GM21786 (cell line): ENCODE measurements around the gene RHOT2.

Experiments used
- ATAC-seq: cut with Tn5 transposase; IDR thresholded peaks from one replicate; pipeline ENCODE4 v1.9.1; 2021; ENCODE audit not compliant: unreplicated experiment

Gene RHOT2

GRCh38 chr16:667780-668518 is at the start of gene RHOT2:
RHOT2 (plus strand) TSS chr16:668132; CDS start chr16:668200, 68 bp downstream.
- peak; percentile 83 for ATAC-seq

DNA sequence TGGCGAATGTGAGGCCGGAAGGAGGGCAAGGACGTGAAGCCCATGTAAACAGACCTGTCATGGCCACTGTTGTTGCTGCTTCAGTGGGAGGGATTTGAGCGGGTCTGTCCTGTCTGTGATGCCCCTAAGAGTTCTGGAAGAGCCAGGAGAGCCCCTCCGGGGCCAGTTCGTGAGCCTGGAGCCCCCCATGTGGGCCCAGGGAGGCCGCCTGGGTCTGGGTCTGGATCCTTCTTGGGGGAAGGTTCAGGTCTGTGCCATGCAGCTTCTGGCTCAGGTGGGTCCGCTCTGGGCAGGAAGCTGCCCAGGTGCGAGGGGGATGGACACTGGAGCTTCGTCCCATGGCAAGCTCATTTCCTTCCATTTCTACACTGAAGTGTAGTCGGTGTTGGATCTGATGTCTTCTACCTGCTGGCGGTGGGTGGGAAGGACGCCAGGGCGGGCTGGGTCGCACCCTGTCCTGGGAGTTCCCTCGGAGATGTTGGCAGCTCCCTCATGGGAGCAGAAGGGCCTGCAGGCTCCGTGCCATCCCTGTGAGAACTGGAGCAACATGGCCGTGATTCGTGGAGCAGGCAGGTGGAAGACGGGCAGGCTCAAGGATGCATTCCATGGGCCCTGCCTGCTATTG is 48.3 kb upstream of the RHOT2 start:
- ATAC-seq, result no peak

GRCh38 chr16:620700-621525 is 47.0 kb upstream of the RHOT2 start:
- ATAC-seq, result no peak

DNA sequence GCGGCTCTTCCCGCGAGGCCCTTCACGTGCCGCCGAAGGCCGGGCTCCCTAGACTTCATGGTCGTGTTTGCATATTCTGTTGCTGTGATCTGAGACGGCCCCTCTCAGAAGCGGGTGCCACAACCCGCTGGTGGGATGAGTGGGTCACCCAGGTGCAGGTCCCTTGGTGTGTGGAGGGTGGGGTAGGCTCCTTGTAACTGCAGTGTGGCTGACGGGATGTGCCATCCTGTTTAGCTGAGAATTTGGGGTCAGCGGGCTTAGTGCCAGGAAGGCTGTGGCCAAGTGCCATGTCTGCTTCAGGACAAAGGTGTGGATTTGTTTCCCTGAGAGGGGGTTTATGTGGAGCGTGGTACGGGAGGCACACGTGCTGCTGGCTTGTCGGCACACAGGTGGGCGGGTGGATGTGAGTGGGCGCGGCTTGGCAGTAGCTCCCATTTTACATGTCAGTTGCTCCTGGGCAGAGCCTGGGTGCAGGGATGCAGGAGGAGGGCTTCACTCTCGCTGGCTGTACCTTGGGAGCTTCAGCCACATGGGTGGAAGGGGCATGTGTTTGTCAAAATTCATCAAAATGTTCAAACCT is 46.3 kb upstream of the RHOT2 start:
- no peak for ATAC-seq

DNA sequence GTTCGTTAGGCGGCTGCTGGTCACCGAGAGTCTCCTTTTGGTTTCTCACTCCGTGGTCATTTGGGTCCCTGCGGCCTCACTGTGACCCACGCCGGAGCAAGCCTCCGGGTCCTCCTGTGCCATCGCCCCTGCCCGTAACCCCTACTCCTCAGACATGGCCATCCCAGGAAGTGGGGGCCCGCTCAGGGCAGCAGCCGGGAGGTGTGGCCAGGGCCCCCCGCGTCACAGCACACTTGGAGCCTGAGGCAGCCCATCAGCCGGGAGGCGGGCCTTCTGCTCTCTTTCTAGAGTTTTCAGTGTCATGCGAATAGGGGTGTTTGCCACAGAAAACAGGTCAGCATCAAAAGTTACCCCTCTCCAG is 45.0 kb upstream of the RHOT2 start:
- ATAC-seq, result no peak

DNA sequence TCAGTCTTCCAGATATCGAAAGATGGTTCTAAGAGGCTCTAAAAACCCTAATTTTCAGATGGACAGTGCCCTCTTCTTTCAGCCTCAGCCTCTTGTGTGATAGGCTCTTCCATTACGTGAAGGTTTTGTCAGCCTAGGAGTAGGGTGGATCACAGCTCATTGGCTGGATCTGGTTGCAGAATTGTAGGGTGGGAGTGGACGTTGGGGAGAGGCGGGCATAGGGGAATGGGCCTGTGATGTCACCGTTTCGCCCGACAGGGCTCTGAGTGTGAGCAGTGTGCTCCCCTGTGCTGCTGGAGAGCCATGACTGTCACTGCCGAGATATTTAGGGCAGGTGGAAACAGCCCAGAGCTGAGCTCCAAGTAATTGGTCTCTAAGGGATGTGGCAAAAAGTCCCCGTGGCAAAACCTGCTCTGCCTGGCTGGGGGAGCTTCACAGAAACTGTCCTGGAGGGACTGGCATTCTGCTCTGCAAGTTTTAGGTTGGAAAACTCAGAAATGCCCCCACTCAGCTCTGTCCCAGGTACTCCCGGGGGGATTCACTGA is 43.3 kb upstream of the RHOT2 start:
- ATAC-seq, result no peak

DNA sequence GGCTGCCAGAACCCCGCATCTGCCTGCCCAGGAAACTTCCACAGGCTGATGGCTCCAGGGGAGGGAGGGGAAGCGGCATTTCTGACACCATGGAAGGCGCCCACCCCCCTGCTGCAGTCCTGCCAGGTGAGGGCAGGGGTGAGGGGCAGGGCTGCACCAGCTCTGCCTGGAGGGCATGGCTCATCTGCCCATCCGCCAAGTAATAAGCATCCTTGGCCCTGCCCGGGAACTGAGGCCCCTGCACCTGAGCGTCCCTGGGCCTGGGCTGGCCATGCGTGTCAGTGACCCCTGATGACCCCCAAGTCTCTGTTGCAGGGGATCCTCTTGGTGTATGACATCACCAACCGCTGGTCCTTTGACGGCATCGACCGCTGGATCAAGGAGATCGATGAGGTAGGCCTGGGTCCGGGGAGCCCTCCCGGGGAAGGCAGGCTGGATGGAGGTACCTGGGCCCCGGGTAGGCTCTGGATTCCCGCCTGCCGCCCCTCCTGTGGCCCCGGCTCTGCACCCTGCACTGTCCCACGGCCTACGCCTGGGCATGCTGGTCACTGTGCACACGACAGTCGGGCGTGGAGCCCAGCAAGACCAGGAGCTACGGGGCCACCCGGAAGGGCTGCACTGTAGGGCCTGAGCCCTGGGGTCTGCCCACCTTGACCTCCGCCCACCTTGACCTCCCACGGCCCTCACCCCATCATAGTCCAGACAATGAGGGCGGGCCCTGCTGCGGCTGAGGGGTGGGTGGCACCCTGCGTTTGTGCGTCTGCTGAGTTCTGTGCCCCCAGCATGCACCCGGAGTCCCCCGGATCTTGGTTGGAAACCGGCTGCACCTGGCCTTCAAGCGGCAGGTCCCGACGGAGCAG is 42.6 kb upstream of the RHOT2 start:
- ATAC-seq, result no peak

- no peak for ATAC-seq
Measured at GRCh38 chr16:625977-626765, 41.8 kb upstream of the RHOT2 start.

DNA sequence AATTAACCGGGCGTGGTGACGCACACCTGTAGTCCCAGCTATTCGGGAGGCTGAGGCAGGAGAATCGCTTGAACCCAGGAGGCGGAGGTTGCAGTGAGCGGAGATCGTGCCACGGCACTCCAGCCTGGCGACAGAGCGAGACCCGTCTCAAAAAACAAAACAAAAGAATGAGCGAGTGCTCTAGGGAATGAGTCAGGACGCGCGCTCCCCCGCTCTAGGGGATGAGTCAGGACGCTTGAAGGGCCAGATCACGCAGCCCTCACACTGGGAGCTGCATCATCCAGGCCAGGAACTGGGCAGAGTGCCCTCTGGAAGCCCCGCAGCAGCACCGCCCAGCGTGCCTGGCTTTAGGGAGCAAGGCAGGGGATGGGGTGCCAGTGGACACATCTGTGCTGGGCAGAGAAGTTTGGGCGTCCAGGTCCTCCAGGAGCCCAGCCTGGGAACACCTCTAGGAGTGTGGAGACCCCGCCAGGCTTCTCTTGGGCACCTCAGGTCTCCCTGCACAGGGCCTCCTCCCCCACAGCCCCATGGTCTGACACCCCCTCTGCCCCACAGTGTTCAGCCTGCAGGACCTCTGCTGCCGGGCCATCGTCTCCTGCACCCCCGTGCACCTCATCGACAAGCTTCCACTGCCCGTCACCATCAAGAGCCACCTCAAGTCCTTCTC is 41.0 kb upstream of the RHOT2 start:
- no peak for ATAC-seq

GRCh38 chr16:627454-628239 is 40.3 kb upstream of the RHOT2 start:
- ATAC-seq, result no peak

DNA sequence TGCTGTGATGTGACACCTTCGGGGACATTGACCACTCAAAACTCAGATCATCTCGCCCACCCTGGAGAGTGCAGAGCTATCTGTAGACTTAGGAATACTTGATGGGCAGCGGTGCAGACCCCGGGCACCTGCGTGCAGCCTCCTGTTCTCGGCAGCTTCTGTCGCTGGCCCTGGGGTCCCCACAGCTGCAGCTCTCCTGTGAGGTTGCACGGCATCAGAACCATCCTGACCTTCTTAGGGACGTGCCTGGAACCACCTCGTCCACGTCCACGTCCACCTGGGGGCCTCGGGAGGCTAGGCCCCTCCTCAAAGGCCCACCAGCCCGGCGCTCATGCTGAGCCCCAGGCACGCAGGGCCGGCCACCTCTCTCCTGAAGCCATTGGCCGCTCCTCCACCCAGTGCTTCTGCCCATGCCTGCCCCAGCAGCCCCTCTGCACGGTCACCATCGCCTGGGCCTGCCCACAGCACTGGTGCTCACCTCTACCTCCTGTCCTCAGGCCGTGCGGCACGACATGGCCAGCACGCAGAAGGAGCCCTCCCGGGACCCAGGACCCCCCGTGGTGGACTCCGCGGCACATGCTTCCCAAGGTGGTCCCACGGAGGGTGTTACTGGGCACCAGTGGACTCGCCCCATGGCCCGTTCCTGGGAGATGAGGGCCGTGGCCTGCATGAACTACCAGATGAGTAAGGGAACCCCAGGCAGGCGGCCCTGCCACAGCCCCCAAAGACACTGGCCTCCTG is 39.4 kb upstream of the RHOT2 start:
- ATAC-seq, result no peak

GRCh38 chr16:629185-629832 is 38.6 kb upstream of the RHOT2 start:
- ATAC-seq, result no peak

DNA sequence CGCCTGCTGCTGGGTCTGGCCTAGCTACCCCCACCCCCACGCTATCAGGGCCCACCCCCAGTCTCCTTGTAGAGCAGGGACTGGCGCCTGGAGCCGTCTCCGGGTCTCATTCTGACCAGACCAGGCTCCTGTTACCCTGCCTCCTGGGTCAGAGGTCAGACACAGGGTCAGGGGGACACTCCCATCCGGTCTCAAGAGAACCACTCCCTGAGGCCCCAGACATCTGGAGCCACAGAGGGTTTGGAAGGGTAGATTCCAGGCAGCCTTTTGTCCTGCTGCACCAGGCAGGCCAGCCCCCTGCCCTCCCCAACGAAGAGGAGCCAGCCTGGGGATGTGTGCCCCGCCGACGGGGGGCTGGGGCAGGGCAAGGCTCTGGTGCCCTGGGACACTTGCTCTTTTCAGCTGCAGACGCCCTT is 38.1 kb upstream of the RHOT2 start:
- ATAC-seq, result no peak

DNA sequence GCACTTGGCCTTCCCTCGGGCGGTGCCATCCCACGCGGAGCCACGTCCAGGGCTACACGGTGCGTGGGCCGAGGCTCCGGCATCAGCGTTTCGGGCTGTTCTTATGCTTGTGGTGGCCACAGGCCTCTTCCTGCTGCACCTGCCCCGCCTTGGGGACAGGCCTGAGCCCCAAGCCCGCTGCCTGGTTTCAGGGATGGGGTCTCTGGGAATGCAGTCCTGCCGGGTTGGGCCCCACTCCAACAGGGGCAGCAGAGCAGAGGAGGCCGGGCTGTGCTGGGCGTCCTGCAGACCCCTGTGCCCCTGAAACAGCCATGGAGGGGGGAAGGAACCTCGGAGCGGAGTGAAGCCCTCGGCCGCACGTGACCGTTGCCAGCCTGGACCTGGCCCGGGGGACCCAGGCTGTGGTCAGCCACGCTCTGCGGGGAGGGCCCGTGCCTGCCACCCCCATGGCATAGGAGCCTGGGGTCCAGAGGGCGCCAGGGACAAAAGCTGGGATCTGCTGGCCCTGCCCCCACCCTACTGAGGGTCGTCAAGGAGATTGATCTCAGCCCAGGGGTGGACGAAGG is 37.6 kb upstream of the RHOT2 start:
- ATAC-seq, result no peak

GRCh38 chr16:630815-631405 is 37.0 kb upstream of the RHOT2 start, which contains the start of gene WFIKKN1:
WFIKKN1 (plus strand) TSS chr16:630985; CDS start chr16:631254, 269 bp downstream.
- no peak for ATAC-seq

- ATAC-seq, result no peak
Measured at GRCh38 chr16:631808-632358, 36.0 kb upstream of the RHOT2 start.
